Stomach (tissue), 9 donors: ENCODE data around the gene L3MBTL4. TPM values are rescaled to one million over a fixed set of nuclear protein-coding genes. Genes with fewer than 3 reads are reported as not detected.

Experiments
- DNase-seq, 2 donors: peaks; one replicate each; pipeline versions ENCODE4 v3.0.0 to v3.0.0-alpha.2; 2013 to 2019
- H3K27ac ChIP-seq, 5 donors: fragments of 200-600 bp in 4 of 5; sonication (generic) in 4 of 5; one replicate each; pipeline ENCODE4 v1.5.1; 2013 to 2019; ENCODE audit warnings: mild to moderate bottlenecking in 1 of 5, moderate library complexity in 1 of 5
- H3K27me3 ChIP-seq, 3 donors: fragments of 200-600 bp; sonication (generic); one replicate each; pipeline ENCODE4 v1.5.1; 2017 to 2019; ENCODE audit warnings: mixed run types in 1 of 3
- H3K36me3 ChIP-seq, 4 donors: fragments of 200-600 bp; sonication (generic); 1 replicate in 3 of 4; 2 replicates in 1 of 4; pipeline ENCODE4 v1.5.1; 2016 to 2019
- H3K4me1 ChIP-seq, 4 donors: fragments of 200-600 bp; sonication (generic); one replicate each; pipeline ENCODE4 v1.5.1; 2016 to 2019
- H3K4me3 ChIP-seq, 4 donors: fragments of 200-600 bp; sonication (generic) in 3 of 4; one replicate each; pipeline ENCODE4 v1.5.1; 2016 to 2019; ENCODE audit warnings: mild to moderate bottlenecking in 1 of 4
- H3K9me3 ChIP-seq, 4 donors: fragments of 200-600 bp; sonication (generic); one replicate each; pipeline ENCODE4 v1.5.1; 2016 to 2019
- EP300 ChIP-seq: sonication (generic); formaldehyde crosslinking; IDR thresholded peaks from one replicate; pipeline ENCODE4 v1.6.1; 2017; ENCODE audit warnings: antibody characterized with exemption
- POLR2A ChIP-seq, 4 donors: fragments of 450-650 bp; IDR thresholded peaks; one replicate each; pipeline ENCODE4 v1.6.1; 2016; ENCODE audit warnings: antibody characterized with exemption in 4 of 4, control low read depth in 2 of 4, mild to moderate bottlenecking in 1 of 4, moderate library complexity in 1 of 4
- POLR2AphosphoS5 ChIP-seq, 3 donors: sonication (generic); formaldehyde crosslinking; IDR thresholded peaks; one replicate each; pipeline ENCODE4 v1.6.1; 2016; ENCODE audit warnings: antibody characterized with exemption in 3 of 3
- WGBS, 5 donors: extraction: QIAGEN DNeasy Blood & Tissue Kit in 3 of 5; methylation state at CpG; one replicate each; pipeline versions ENCODE4 v1.1.5 to v1.1.7; 2013 to 2018; 5-methylcytosine and 5-hydroxymethylcytosine counted together
- intact Hi-C: fragments of 100-400 bp; cut with DNase I; formaldehyde crosslinking; loops from one replicate; pipeline ENCODE4 v1.15.1; 2023; ENCODE audit warnings: low total_unique reads
- polyA plus RNA-seq, 3 donors: library from polyadenylated mRNA; stranded (reverse); fragments of 200-250 nt; gene quantifications; one replicate each; pipeline ENCODE4 v1.2.3, GENCODE V29; 2013
- total RNA-seq, 5 donors: library from RNA; depleted of rRNA; stranded (reverse); fragments of >200 nt; gene quantifications; one replicate each; pipeline versions ENCODE4 v1.1.0 to v1.2.3, GENCODE V29; 2014 to 2016
- TF ChIP-seq, protein P1 (sequence below), 7 experiments: fragments of 450-650 bp in 4 of 7; fragments of 200-600 bp in 3 of 7; sonication (generic) in 3 of 7; IDR thresholded peaks; one replicate each; pipeline ENCODE4 v1.5.1; 2016 to 2019; ENCODE audit warnings: antibody characterized with exemption in 7 of 7, control low read depth in 2 of 7, mild to moderate bottlenecking in 1 of 7
- donor health status: healthy with polysubstance abuse.
- donor health status: Bipolar disorder and iron deficiency.
- donor health status: healthy.

The L3MBTL4 gene
- total and polyA plus RNA-seq, 8 donors = 1.9 to 23.3 (median 7.6) TPM

DNA sequence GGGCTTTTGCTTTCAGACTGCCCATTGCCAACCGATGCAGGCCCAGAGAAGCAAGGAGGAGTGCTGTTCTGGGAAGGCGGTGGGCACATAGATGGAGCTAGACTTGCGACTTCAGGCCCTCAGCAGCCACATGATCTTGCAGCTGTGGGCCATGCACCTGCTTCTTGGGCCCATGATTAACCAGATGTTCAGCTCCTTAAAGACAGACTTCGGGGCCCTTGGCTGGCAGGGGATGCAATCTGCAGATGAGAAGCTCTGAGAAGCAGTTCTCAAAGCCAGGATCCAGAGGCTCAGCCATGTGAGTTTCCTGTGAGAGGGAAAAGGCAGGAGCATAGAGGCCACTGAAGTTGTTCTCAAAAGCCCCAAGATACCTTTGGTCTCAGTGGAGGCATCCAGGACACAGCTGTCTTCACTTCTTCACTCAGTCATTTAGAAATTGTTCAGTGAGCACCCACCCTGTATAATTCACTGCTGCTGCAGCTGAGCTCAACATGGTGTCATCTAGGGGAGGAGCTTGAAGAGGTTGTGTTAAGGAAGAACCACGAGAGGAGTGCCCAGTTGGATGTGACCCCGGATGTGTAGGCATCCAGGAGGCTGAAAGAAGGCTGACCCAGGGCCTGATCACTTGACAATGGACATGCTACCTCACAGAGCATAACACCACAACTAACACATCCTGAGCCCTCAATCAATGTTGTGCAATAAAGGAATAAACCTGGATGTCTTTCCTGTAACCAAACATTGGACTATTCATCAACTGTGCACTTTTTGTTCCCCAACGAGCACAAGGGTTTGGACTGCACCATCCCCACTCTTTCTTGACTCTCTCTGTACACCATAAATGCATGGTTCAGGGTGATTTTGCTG, 474.7 kb downstream of the L3MBTL4 start:
- TF ChIP-seq POLR2AphosphoS5 (IDR thresholded peaks at IDR 0.05) (no peak), POLR2A (IDR thresholded peaks at IDR 0.05) (no peak), EP300 (no peak)
- TF ChIP-seq, protein P1, sequence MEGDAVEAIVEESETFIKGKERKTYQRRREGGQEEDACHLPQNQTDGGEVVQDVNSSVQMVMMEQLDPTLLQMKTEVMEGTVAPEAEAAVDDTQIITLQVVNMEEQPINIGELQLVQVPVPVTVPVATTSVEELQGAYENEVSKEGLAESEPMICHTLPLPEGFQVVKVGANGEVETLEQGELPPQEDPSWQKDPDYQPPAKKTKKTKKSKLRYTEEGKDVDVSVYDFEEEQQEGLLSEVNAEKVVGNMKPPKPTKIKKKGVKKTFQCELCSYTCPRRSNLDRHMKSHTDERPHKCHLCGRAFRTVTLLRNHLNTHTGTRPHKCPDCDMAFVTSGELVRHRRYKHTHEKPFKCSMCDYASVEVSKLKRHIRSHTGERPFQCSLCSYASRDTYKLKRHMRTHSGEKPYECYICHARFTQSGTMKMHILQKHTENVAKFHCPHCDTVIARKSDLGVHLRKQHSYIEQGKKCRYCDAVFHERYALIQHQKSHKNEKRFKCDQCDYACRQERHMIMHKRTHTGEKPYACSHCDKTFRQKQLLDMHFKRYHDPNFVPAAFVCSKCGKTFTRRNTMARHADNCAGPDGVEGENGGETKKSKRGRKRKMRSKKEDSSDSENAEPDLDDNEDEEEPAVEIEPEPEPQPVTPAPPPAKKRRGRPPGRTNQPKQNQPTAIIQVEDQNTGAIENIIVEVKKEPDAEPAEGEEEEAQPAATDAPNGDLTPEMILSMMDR (IDR thresholded peaks at IDR 0.05) = no peak
- H3K27me3 ChIP-seq = peaks cover 0 to 5% (median 4%) of the 10 kb centered on the region in 3 donors
- intact Hi-C loops = no loop called here
- no peak overlapping the region for H3K27ac ChIP-seq
- 84 to 90% (median 86%) methylated on average over 7 of the region's 7 CpGs for WGBS, 5 donors
- no peaks in the 10 kb centered on the region for H3K36me3 ChIP-seq
- H3K4me1 ChIP-seq = no peaks in the 10 kb centered on the region
- no peak for DNase-seq
- H3K4me3 ChIP-seq = no peak overlapping the region
- H3K9me3 ChIP-seq = no peaks in the 10 kb centered on the region

- TF ChIP-seq, protein P1 (IDR thresholded peaks at IDR 0.05) = no peak
- TF ChIP-seq POLR2AphosphoS5 (IDR thresholded peaks at IDR 0.05) (no peak), EP300 (no peak), POLR2A (IDR thresholded peaks at IDR 0.05) (no peak)
- no peak overlapping the region for H3K4me3 ChIP-seq
- no peaks in the 10 kb centered on the region for H3K9me3 ChIP-seq
- no peak for DNase-seq
- WGBS, 5 donors = 76 to 84% (median 81%) methylated on average over 3 of the region's 3 CpGs
- H3K36me3 ChIP-seq = no peaks in the 10 kb centered on the region
- no peaks in the 10 kb centered on the region for H3K4me1 ChIP-seq
- H3K27ac ChIP-seq = no peak overlapping the region
- H3K27me3 ChIP-seq = peaks cover 0 to 12% (median 0%) of the 10 kb centered on the region in 3 donors
- intact Hi-C loops = no loop called here
These were observed 476.9 kb downstream of the L3MBTL4 start for GRCh38 chr18:5937795-5938194.

DNA sequence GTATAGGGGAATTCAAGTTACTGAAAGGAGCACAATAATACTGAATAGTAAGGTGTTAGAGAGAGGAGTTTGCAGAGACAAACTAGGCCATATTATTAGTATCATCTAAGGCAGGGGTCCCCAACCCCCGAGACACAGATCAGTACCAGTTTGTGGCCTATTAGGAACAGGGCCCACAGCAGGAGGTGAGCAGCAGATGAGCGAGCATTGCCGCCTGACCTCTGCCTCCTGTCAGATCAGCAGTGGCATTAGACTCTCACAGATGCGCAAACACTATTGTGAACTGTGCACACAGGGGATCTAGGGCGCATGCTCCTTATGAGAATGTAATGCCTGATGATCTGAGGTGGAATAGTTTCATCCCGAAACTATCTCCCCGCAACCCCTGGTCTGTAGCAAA, 477.6 kb downstream of the L3MBTL4 start:
- intact Hi-C loops = no loop called here
- Histone ChIP-seq H3K9me3 (no peaks in the 10 kb centered on the region), H3K27me3 (peaks cover 0 to 12% (median 0%) of the 10 kb centered on the region in 3 donors), H3K36me3 (no peaks in the 10 kb centered on the region), H3K4me1 (no peaks in the 10 kb centered on the region), H3K4me3 (no peak overlapping the region), H3K27ac (no peak overlapping the region)
- no peak for DNase-seq
- WGBS, 5 donors = 79 to 88% (median 82%) methylated on average over 3 to 7 of the region's 7 CpGs
- TF ChIP-seq POLR2AphosphoS5 (IDR thresholded peaks at IDR 0.05) (no peak), EP300 (no peak), POLR2A (IDR thresholded peaks at IDR 0.05) (no peak)
- TF ChIP-seq, protein P1 (IDR thresholded peaks at IDR 0.05) = no peak

- Histone ChIP-seq H3K9me3 (peaks cover 0 to 6% (median 1%) of the 10 kb centered on the region in 4 donors), H3K27me3 (peaks cover 0 to 8% (median 0%) of the 10 kb centered on the region in 3 donors), H3K4me1 (no peaks in the 10 kb centered on the region), H3K4me3 (no peak overlapping the region), H3K27ac (no peak overlapping the region), H3K36me3 (no peaks in the 10 kb centered on the region)
- DNase-seq = no peak
- TF ChIP-seq POLR2A (IDR thresholded peaks at IDR 0.05) = no peak
- no peak for TF ChIP-seq POLR2AphosphoS5 (IDR thresholded peaks at IDR 0.05)
- no peak for TF ChIP-seq EP300
- TF ChIP-seq, protein P1 (IDR thresholded peaks at IDR 0.05) = no peak
- 47 to 70% (median 55%) methylated on average over 2 of the region's 2 CpGs for WGBS, 5 donors
- intact Hi-C loops = no loop called here
These were observed 483.9 kb downstream of the L3MBTL4 start for GRCh38 chr18:5930789-5931188.
